Measurements from ENCODE around the gene TRAPPC6A.

Gene TRAPPC6A

DNA sequence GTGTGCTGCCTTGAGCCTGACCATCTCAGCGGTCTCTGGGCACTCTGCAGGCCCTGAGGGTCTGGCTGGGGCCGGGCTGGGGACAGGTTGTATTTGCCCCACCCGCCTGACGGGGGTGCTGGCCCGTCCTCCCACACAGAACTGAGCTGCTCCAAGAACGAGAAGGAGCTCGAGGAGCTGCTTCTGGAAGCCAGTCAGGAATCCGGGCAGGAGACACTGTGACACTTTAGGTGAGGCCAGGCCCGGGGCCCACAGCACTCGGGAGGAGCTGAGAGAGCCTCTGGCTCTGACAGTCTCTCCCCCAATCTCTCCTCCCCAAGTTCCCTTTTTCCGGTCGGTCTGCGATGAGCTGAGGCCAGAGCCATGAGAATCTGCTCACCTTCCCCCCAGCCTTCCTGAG lies 31.8 kb downstream of the TRAPPC6A start:
- DNase-seq: no peak

DNA sequence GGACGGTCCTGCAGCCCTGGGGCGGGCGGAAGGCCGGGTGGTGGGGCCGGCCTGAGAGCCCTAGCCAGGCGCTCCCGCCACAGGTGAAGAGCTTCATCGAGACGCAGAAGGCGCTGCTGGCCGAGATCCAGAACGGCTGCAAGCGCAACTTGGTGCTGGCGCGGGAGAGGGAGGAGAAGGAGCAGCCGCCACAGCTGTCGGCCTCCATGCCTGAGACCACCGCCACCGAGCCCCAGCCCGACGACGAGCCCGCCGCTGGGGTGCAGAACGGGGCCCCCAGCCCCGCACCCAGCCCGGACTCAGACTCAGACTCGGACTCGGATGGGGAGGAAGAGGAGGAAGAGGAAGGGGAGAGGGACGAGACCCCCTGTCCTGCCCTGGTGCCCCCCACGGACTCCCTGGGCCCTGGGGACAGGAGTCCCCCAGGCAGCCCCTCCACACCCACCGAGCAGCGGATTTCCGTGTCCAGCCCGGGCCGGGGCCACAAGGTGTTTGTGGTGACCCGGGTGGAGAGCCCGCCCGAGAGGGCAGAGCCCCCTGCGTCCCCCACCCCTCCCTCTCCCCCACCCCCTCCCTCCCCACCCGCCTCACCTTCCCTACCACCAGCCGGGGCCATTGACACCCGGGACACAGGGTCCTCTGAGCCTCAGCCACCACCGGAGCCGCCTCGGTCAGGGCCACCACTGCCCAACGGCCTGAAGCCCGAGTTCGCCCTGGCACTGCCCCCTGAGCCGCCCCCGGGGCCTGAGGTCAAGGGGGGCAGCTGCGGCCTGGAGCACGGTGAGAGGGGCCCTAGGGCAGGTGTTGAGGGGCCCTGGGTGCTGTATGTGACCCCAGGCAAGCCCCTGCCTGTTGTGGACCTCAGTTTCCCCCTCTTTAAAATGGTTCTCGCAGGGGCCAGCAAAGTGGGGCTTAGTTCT lies 32.5 kb downstream of the TRAPPC6A start:
- DNase-seq: no peak

DNA sequence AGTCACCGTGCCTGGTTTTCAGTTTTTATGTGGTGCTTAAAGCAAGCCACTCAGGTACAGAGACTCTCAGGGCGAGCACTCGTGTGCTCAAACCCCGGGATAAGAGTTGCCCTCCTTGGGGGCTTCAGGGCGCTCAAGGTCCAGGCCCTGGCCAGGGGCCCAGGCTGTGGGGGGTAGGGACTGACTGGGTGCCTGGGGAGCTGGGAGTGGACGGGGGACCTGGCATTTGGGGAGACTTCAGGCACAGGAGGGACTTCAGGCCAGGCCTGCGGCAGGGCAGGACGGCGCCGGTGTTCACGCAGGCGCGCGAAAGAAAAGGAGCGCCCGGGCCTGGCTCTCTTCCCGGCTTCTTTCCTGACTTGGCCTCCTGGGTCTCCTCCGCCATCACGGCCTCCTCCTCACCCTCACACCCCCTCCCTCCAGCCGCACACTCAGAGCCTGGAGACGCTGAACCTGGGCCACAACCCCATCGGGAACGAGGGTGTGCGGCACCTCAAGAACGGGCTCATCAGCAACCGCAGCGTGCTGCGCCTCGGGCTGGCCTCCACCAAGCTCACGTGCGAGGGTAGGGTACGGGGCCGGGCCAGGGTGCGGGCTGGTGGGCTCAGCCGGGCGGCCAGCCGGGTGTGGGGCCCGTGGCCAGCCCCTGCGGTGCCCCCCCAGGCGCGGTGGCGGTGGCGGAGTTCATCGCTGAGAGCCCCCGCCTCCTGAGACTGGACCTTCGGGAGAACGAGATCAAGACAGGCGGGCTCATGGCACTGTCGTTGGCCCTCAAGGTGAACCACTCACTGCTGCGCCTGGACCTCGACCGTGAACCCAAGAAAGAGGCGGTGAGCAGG lies 33.4 kb downstream of the TRAPPC6A start:
- DNase-seq: no peak

DNA sequence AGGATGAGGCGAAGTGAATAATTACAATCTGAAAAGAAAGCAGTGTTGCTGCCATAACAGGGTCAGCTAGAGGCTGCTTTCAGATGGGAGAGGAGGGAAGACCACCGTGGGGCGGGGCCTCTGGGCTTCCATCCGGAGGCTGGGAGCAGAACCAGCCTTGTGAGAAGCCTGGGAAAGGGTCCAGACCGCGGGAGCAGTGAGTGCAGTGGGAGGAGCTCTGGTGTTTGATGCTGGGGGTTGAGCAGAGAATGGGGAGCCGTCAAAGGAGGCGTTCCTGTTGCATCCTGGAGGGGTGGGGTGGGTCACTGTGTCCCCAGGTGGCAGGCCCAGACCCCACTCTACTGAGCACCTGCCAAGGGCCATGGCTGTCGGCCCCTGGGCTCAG lies 35.3 kb downstream of the TRAPPC6A start:
- DNase-seq: no peak

GRCh38 chr19:45142016-45142725 lies 35.9 kb downstream of the TRAPPC6A start:
- DNase-seq: no peak

DNA sequence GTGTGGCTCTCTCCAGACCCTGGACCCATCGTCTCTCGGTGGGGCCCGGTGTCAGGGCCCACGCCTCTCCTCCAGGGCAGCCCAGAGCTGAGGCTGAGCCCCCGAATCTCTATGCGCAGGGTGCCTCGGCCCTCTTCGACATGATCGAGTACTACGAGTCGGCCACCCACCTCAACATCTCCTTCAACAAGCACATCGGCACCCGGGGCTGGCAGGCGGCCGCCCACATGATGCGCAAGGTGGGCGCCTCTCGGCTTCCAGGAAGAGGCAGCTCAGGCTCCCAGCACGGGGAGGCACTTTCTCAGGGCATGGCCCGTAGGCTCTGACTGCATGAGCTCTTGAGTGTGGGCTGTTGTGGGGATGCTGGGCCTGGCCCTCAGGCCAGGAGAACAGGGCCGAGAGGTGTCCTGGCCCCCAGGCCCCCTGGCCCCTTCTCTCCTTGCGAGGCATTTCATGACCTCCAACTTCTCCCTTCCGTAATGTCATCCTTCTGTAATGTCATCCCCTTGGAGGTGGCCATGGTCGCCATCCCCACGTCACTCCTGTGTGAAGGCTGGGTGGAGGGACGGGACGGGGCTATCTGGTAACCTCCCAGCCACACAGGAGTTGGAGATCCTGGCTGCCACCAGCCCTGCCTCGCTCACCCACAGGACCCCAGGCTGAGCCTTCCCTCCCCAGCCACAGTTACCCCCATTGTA lies 36.7 kb downstream of the TRAPPC6A start:
- DNase-seq: no peak

- DNase-seq: no peak
Measured at GRCh38 chr19:45140533-45140932, 37.5 kb downstream of the TRAPPC6A start.

GRCh38 chr19:45140144-45140503 lies 37.9 kb downstream of the TRAPPC6A start:
- no peak for DNase-seq

- DNase-seq: no peak
Measured at GRCh38 chr19:45139286-45140143, 38.5 kb downstream of the TRAPPC6A start.

GRCh38 chr19:45138303-45138751 lies 39.7 kb downstream of the TRAPPC6A start:
- no peak for DNase-seq

GRCh38 chr19:45137179-45137761 lies 40.8 kb downstream of the TRAPPC6A start:
- DNase-seq: no peak

DNA sequence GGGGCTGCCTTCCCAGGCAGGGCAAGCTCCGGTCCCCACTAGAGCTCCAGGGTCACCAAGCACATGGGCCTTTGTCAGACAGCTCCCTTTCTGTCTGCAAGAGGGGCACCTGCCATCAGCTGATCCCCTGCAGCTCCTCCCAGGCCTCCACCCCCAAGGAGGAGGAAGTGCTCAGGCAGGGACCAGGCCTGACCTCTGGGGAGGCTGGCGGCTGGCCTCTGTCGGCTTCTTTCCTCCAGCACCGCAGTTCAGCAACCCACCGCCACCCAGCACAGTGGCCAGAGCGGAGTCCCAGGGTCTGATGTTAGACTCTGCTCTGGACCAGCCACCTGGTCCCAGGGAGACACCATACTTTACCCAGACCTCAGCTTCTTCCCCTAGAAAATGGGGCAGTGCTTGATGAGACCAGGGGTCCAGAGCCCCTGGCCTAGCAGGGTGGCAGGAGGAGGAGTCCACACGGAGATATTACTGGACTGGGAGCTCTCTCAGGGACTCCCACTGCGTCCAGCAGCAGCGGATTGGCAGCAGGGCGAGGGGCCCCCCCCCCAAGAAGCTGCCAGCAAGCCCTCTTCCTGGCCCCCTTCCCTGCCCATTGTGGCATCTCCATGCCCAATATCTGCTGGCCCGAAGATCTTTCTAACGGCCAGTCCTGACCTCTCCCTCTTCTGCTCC lies 41.4 kb downstream of the TRAPPC6A start:
- DNase-seq: no peak

DNA sequence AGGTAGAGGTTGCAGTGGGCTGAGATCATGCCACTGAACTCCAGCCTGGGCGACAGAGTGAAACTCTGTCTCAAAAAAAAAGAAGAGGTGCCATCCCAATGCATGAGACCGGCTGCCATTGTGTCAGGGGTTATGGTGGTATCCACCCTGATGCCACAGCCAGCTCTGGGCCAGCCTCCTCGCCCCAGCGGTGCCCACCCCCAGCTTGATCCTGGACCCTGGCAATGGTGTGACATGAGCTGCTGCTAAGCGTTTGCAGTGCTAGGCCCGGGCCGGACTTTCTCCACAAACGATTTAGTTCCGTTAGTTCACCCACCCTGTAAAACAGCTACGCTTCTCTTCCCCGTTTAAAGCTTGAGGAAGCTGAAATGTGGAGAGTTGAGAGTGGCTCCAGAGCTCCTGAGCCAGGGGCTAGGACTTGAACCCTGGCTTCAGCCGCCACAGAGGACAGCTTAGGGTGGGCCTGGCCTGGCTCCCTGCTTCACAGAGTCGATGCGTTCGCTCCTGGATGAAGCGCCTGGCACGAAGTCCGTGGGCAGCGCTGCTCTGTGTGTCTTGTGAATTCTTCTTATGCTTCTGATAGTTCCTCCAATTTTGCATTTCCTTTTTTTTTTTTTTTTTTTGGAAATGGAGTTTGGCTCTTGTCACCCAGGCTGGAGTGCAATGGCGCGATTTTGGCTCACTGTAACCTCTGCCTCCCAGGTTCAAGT lies 42.7 kb downstream of the TRAPPC6A start:
- no peak for DNase-seq

GRCh38 chr19:45133661-45134060 lies 44.4 kb downstream of the TRAPPC6A start:
- DNase-seq: no peak

GRCh38 chr19:45130888-45131615 lies 47.0 kb downstream of the TRAPPC6A start:
- DNase-seq: peak; percentile 93

DNA sequence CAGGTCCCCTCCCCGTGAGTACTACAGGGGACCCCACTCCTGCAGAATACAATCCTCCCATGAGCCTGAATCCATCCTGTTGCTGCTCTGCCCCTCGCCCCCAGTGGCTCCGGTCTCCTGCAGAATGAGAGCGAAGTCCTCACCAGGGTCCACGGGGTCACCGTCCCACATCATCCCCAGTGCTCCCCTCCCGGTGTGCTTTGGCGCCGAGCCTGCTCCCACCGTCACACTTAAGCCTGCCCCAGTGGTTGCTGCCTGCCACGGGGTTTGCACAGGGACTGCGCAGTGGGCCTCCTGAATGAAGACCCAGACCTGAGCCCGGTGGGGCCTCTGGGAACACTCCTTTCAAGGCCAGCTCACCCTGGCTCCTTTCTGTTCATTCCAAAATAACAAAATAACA lies 47.8 kb downstream of the TRAPPC6A start:
- no peak for DNase-seq

DNA sequence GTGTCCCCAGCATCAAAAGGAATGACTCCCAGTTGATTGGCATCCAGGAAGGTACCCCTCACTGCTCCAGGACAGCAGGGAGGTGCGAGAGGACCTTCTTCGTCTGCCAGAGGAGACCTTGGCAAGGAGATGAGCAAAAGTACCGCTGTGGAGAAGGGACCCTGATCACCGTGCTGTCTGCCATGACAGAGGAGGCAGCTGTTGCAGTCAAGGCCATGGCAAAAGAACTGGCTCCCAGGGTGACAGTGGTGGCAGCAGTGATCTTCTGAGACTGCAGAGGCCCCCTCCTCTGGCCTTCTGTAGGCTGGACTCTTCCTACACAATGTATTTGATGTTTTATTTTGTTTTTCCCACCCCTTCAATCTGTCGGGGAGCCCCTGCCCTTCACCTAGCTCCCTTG lies 49.2 kb downstream of the TRAPPC6A start:
- no peak for DNase-seq

DNA sequence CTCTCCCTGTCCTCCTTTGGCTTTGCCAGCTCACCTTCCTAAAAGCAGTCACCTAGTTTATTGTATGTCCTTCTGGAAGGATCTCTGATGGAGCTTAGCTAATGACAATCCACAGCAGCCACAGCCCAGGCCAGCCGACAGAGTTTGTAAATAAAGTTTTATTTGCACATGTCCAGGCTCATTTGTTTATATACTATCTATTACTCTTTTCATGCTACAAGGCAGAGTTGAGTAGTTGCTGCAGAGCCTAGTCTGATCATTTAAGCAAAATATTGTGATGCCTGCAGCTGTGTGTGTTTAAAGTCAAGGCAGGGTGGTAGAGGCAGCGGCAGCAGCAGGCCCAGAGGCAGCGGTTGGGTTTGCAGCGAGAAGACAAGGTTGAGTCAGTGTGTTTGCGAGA lies 49.9 kb downstream of the TRAPPC6A start:
- no peak for DNase-seq

GRCh38 chr19:45126654-45127053 lies 51.4 kb downstream of the TRAPPC6A start:
- no peak for DNase-seq
